PC-3 (cell line): ENCODE data around the gene RBM4B. TPM values are rescaled to one million over a fixed set of nuclear protein-coding genes. Genes with fewer than 3 reads are reported as not detected.

Experiments
- ATAC-seq: fragments of 200-7000 bp; cut with Tn5 transposase; 2 replicates; pipeline ENCODE4 v1.9.1; 2020; ENCODE audit warnings: mild to moderate bottlenecking, moderate library complexity
- BruUV-seq: library from RNA; stranded (reverse); fragments of 400-500 nt; replicated peaks from 2 replicates; lab custom pipeline; 2021; lab: Mats Ljungman, UMichigan
- CTCF ChIA-PET: fragments of 300-600 bp; sonication (Branson Sonifier 250); formaldehyde crosslinking; loops from one replicate; lab custom pipeline; 2022; ENCODE audit warnings: antibody characterized with exemption; lab: Charles Lee
- POLR2A ChIA-PET: fragments of 300-600 bp; sonication (Branson Sonifier 250); formaldehyde crosslinking; loops from one replicate; lab custom pipeline; 2022; ENCODE audit warnings: antibody characterized with exemption; ENCODE audit not compliant: unreplicated experiment; lab: Charles Lee
- DNase-seq: peaks from one replicate; pipeline ENCODE4 v3.0.0-alpha.2; 2015
- H2AFZ ChIP-seq: fragments of 300-600 bp; sonication (generic); 2 replicates; pipeline ENCODE4 v1.6.0; 2016; ENCODE audit warnings: antibody characterized with exemption, low read length
- H3F3A ChIP-seq: fragments of 300-600 bp; sonication (generic); one replicate; pipeline ENCODE4 v1.6.0; 2017; ENCODE audit warnings: antibody characterized with exemption, low read length, control low read depth, mild to moderate bottlenecking; ENCODE audit not compliant: unreplicated experiment
- H3K27ac ChIP-seq: fragments of 300-600 bp; sonication (generic); 2 replicates; pipeline ENCODE4 v1.5.1; 2016; ENCODE audit warnings: mild to moderate bottlenecking, low read length
- H3K27me3 ChIP-seq: fragments of 300-600 bp; sonication (generic); 2 replicates; pipeline ENCODE4 v1.6.1; 2016; ENCODE audit warnings: low read length, mixed read lengths
- H3K36me3 ChIP-seq: fragments of 300-600 bp; sonication (generic); 2 replicates; pipeline ENCODE4 v1.6.1; 2016; ENCODE audit warnings: low read depth, mixed run types, low read length, mixed read lengths
- H3K4me1 ChIP-seq: fragments of 300-600 bp; sonication (generic); 2 replicates; pipeline ENCODE4 v1.5.1; 2016; ENCODE audit warnings: low read length; ENCODE audit not compliant: insufficient read depth
- H3K4me2 ChIP-seq: fragments of 300-600 bp; sonication (generic); 2 replicates; pipeline ENCODE4 v1.6.0; 2016; ENCODE audit warnings: low read length
- H3K4me3 ChIP-seq: fragments of 300-600 bp; sonication (generic); 2 replicates; pipeline ENCODE4 v1.5.1; 2016; ENCODE audit warnings: mild to moderate bottlenecking, low read length, mixed read lengths
- H3K79me2 ChIP-seq: fragments of 300-600 bp; sonication (generic); 2 replicates; pipeline ENCODE4 v1.6.1; 2017; ENCODE audit warnings: low read length, mixed read lengths
- H3K9ac ChIP-seq: fragments of 300-600 bp; sonication (generic); 2 replicates; pipeline ENCODE4 v1.6.0; 2016; ENCODE audit warnings: mild to moderate bottlenecking, low read length
- H3K9me2 ChIP-seq: fragments of 300-600 bp; sonication (generic); replicated peaks from 2 replicates; pipeline ENCODE4 v1.6.1; 2016; ENCODE audit warnings: mixed run types, low read length, mixed read lengths
- H3K9me3 ChIP-seq: fragments of 300-600 bp; sonication (generic); 2 replicates; pipeline ENCODE4 v1.6.1; 2016; ENCODE audit warnings: low read length, mixed read lengths
- H4K20me1 ChIP-seq: fragments of 300-600 bp; sonication (generic); 2 replicates; pipeline ENCODE4 v1.6.1; 2016; ENCODE audit warnings: low read length, mixed read lengths
- CTCF ChIP-seq: fragments of 300-600 bp; sonication (generic); conservative IDR thresholded peaks from 2 replicates; pipeline ENCODE4 v1.5.1; 2017; ENCODE audit warnings: antibody characterized with exemption, low read depth, mild to moderate bottlenecking, low read length
- EZH2 ChIP-seq: fragments of 300-600 bp; sonication (generic); IDR thresholded peaks from one replicate; pipeline ENCODE4 v1.6.1; 2017; ENCODE audit warnings: antibody characterized with exemption, mild to moderate bottlenecking, low read length; ENCODE audit not compliant: unreplicated experiment
- EZH2phosphoT487 ChIP-seq: fragments of 300-600 bp; sonication (generic); IDR thresholded peaks from 2 replicates; pipeline ENCODE4 v1.6.1; 2018; ENCODE audit warnings: mild to moderate bottlenecking, antibody characterized with exemption, low read length, borderline replicate concordance
- intact Hi-C: fragments of 100-400 bp; cut with micrococcal nuclease; formaldehyde crosslinking; loops from 2 replicates; pipeline ENCODE4 v1.9.0; 2023
- total RNA-seq: library from RNA; depleted of rRNA; stranded (reverse); fragments of >200 nt; gene quantifications from 2 replicates; pipeline ENCODE4 v1.2.3, GENCODE V29; 2014

RBM4B gene
- total RNA-seq, 1 experiment from 2014 or later: 40.2 TPM

- no peak for ATAC-seq
- peaks cover 66% of the 10 kb centered on the region for H3K4me1 ChIP-seq
- H3K4me2 ChIP-seq: peak overlapping the region; percentile 48
- H3K79me2 ChIP-seq: peaks cover 59% of the 10 kb centered on the region
- no peaks in the 10 kb centered on the region for H3K9me2 ChIP-seq
- H3K36me3 ChIP-seq: peaks cover 14% of the 10 kb centered on the region
- no peaks in the 10 kb centered on the region for H3K27me3 ChIP-seq
- peak overlapping the region; percentile 30 for H3K27ac ChIP-seq
- ChIA-PET POLR2A (no interaction called here), CTCF (no interaction called here)
- H3K4me3 ChIP-seq: no peak overlapping the region; the same call in 1 of the 2 replicates
- H2AFZ ChIP-seq: no peak overlapping the region
- H3K9me3 ChIP-seq: no peaks in the 10 kb centered on the region
- BruUV-seq: no TSS peak
- no peaks in the 10 kb centered on the region for H3F3A ChIP-seq
- DNase-seq: no peak
- TF ChIP-seq EZH2phosphoT487 (no peak), CTCF (no peak), EZH2 (no peak)
- no peak overlapping the region for H3K9ac ChIP-seq
- H4K20me1 ChIP-seq: no peaks in the 10 kb centered on the region
- intact Hi-C loops: no loop called here
Measured at GRCh38 chr11:66722745-66723651, 45.3 kb upstream of the RBM4B start.

GRCh38 chr11:66721939-66722338, 44.3 kb upstream of the RBM4B start:
- peaks cover 62% of the 10 kb centered on the region for H3K4me1 ChIP-seq
- peaks cover 14% of the 10 kb centered on the region for H3K36me3 ChIP-seq
- CTCF ChIA-PET: no interaction called here
- H3K4me2 ChIP-seq: no peak overlapping the region
- no peak overlapping the region for H3K4me3 ChIP-seq
- H3K79me2 ChIP-seq: peaks cover 53% of the 10 kb centered on the region
- H2AFZ ChIP-seq: no peak overlapping the region
- no peaks in the 10 kb centered on the region for H3K9me3 ChIP-seq
- H3K27ac ChIP-seq: no peak overlapping the region
- no peaks in the 10 kb centered on the region for H3F3A ChIP-seq
- H3K9me2 ChIP-seq: no peaks in the 10 kb centered on the region
- DNase-seq (no peak), ATAC-seq (no peak)
- no peak overlapping the region for H3K9ac ChIP-seq
- no peaks in the 10 kb centered on the region for H3K27me3 ChIP-seq
- no peak for TF ChIP-seq EZH2
- no peak for TF ChIP-seq EZH2phosphoT487
- TF ChIP-seq CTCF: no peak
- BruUV-seq: no TSS peak
- intact Hi-C loops: no loop called here
- no peaks in the 10 kb centered on the region for H4K20me1 ChIP-seq
- POLR2A ChIA-PET: no interaction called here

- DNase-seq: no peak
- intact Hi-C loops: no loop called here
- H4K20me1 ChIP-seq: no peaks in the 10 kb centered on the region
- no peak for ATAC-seq
- ChIA-PET POLR2A (no interaction called here), CTCF (no interaction called here)
- peak overlapping the region; percentile 48; the same call in 1 of the 2 replicates for H2AFZ ChIP-seq
- BruUV-seq: no TSS peak
- 0 out of 2 replicates have a peak overlapping the region, but pooled peaks have one; percentile 14 for H3K9ac ChIP-seq
- peaks cover 14% of the 10 kb centered on the region for H3K36me3 ChIP-seq
- no peaks in the 10 kb centered on the region for H3K27me3 ChIP-seq
- peak overlapping the region; percentile 25; the same call in 1 of the 2 replicates for H3K4me3 ChIP-seq
- peak overlapping the region; percentile 78 for H3K4me2 ChIP-seq
- no peaks in the 10 kb centered on the region for H3F3A ChIP-seq
- peaks cover 44% of the 10 kb centered on the region for H3K79me2 ChIP-seq
- H3K9me2 ChIP-seq: no peaks in the 10 kb centered on the region
- H3K4me1 ChIP-seq: peaks cover 53% of the 10 kb centered on the region
- TF ChIP-seq CTCF (no peak), EZH2phosphoT487 (no peak), EZH2 (no peak)
- peak overlapping the region; percentile 66 for H3K27ac ChIP-seq
- H3K9me3 ChIP-seq: no peaks in the 10 kb centered on the region
Measured at GRCh38 chr11:66720899-66721470, 43.3 kb upstream of the RBM4B start.
